LoVo (cell line): ENCODE results near the gene SYCN.
"Not testable (repeated sequence)": the region's sequence is repeated elsewhere in the genome, so short reads cannot be mapped to it uniquely, and the experiment has no call there.

ENCODE experiments used
- DNase-seq: peaks from one replicate; pipeline ENCODE4 v3.0.0-alpha.2; 2016; ENCODE audit warnings: low spot score

The SYCN gene

GRCh38 chr19:39203372-39204341 is at the start of gene SYCN:
Gene SYCN (minus strand): TSS chr19:39204263. CDS start chr19:39204254, 9 bp downstream.
- no peak for DNase-seq

GRCh38 chr19:39253374-39254149 is 49.5 kb upstream of the SYCN start:
- no peak for DNase-seq

GRCh38 chr19:39252458-39252857 is 48.4 kb upstream of the SYCN start:
- DNase-seq = no peak

- DNase-seq = no peak
Observed at GRCh38 chr19:39251846-39252245, 47.8 kb upstream of the SYCN start.

- no peak for DNase-seq
Observed at GRCh38 chr19:39251081-39251480, 47.0 kb upstream of the SYCN start.

- no peak for DNase-seq
Observed at GRCh38 chr19:39248806-39249205, 44.7 kb upstream of the SYCN start, which contains the start of gene IFNL4. Gene IFNL4 (minus strand): TSS chr19:39248856.

GRCh38 chr19:39247701-39248664 is 43.9 kb upstream of the SYCN start:
- DNase-seq = no peak

GRCh38 chr19:39246951-39247669 is 43.0 kb upstream of the SYCN start:
- no peak for DNase-seq

GRCh38 chr19:39245166-39245565 is 41.1 kb upstream of the SYCN start:
- DNase-seq = not testable (repeated sequence)

- not testable (repeated sequence) for DNase-seq
Observed at GRCh38 chr19:39244410-39245100, 40.5 kb upstream of the SYCN start, which contains the start of gene IFNL3. Gene IFNL3 (minus strand): TSS chr19:39245006. CDS start chr19:39244967, 39 bp downstream.

- DNase-seq = not testable (repeated sequence)
Observed at GRCh38 chr19:39243741-39244140, 39.7 kb upstream of the SYCN start.

- DNase-seq = no peak
Observed at GRCh38 chr19:39240421-39240820, 36.4 kb upstream of the SYCN start.

GRCh38 chr19:39238944-39239343 is 34.9 kb upstream of the SYCN start:
- DNase-seq = no peak

GRCh38 chr19:39238209-39238608 is 34.1 kb upstream of the SYCN start:
- no peak for DNase-seq

GRCh38 chr19:39237200-39238184 is 33.4 kb upstream of the SYCN start:
- peak; percentile 75 for DNase-seq

- no peak for DNase-seq
Observed at GRCh38 chr19:39236527-39236926, 32.5 kb upstream of the SYCN start.

GRCh38 chr19:39232708-39233107 is 28.6 kb upstream of the SYCN start:
- no peak for DNase-seq

- no peak for DNase-seq
Observed at GRCh38 chr19:39230096-39230764, 26.2 kb upstream of the SYCN start.
